ENCODE data around the gene AP2B1. TPM values are rescaled to one million over a fixed set of nuclear protein-coding genes. Genes with fewer than 3 reads are reported as not detected.

The AP2B1 gene
- total RNA-seq, 2 experiments from 2014 or later: 161 to 172 TPM

- CTCF ChIA-PET: interaction anchor here (2.5 to 4.5 kb wide), 2 partner anchors 15 to 119 kb away, joined by 9 to 15 read pairs; no protein-coding TSS in a partner anchor
- Mint-ChIP-seq H3K27ac (no peak overlapping the region), H3K27me3 (ENCODE audit: low read depth) (peaks cover 20% of the 10 kb centered on the region), H3K4me3 (peak overlapping the region; percentile 22), H3K4me1 (ENCODE audit: low read depth) (peaks cover 13% of the 10 kb centered on the region), H3K9me3 (ENCODE audit: insufficient read depth) (no peaks in the 10 kb centered on the region), H3K36me3 (ENCODE audit: low read depth) (peaks cover 21% of the 10 kb centered on the region)
- DNase-seq: no peak
- POLR2A ChIA-PET: interaction anchor here (1.0 kb wide), 1 partner anchor 491 kb away, joined by 3 read pairs; no protein-coding TSS in a partner anchor
- no peak for ATAC-seq
Measured at GRCh38 chr17:35731917-35732805, 145.0 kb downstream of the AP2B1 start.

GRCh38 chr17:35732806-35733136, 145.6 kb downstream of the AP2B1 start:
- Mint-ChIP-seq H3K27ac (no peak overlapping the region), H3K27me3 (ENCODE audit: low read depth) (peaks cover 20% of the 10 kb centered on the region), H3K4me3 (no peak overlapping the region), H3K4me1 (ENCODE audit: low read depth) (peaks cover 13% of the 10 kb centered on the region), H3K9me3 (ENCODE audit: insufficient read depth) (no peaks in the 10 kb centered on the region), H3K36me3 (ENCODE audit: low read depth) (peaks cover 17% of the 10 kb centered on the region)
- ATAC-seq (no peak), DNase-seq (no peak)
- POLR2A ChIA-PET: no interaction called here
- CTCF ChIA-PET: no interaction called here

GRCh38 chr17:35733366-35733765, 146.2 kb downstream of the AP2B1 start:
- H3K9me3 Mint-ChIP-seq (ENCODE audit: insufficient read depth): no peaks in the 10 kb centered on the region
- H3K4me1 Mint-ChIP-seq (ENCODE audit: low read depth): peaks cover 13% of the 10 kb centered on the region
- DNase-seq (no peak), ATAC-seq (no peak)
- H3K27ac Mint-ChIP-seq: no peak overlapping the region
- ChIA-PET CTCF (no interaction called here), POLR2A (interaction anchor here (0.6 kb wide), 1 partner anchor 749 kb away, joined by 3 read pairs; no protein-coding TSS in a partner anchor)
- no peak overlapping the region for H3K4me3 Mint-ChIP-seq
- H3K36me3 Mint-ChIP-seq (ENCODE audit: low read depth): peaks cover 12% of the 10 kb centered on the region
- peaks cover 20% of the 10 kb centered on the region for H3K27me3 Mint-ChIP-seq (ENCODE audit: low read depth)

GRCh38 chr17:35734396-35734795, 147.3 kb downstream of the AP2B1 start:
- Mint-ChIP-seq H3K9me3 (ENCODE audit: insufficient read depth) (no peaks in the 10 kb centered on the region), H3K27me3 (ENCODE audit: low read depth) (peaks cover 24% of the 10 kb centered on the region), H3K36me3 (ENCODE audit: low read depth) (peaks cover 9% of the 10 kb centered on the region), H3K4me1 (ENCODE audit: low read depth) (peaks cover 13% of the 10 kb centered on the region), H3K27ac (no peak overlapping the region), H3K4me3 (no peak overlapping the region)
- ChIA-PET POLR2A (no interaction called here), CTCF (no interaction called here)
- DNase-seq: no peak
- ATAC-seq: no peak

- DNase-seq (no peak), ATAC-seq (no peak)
- POLR2A ChIA-PET: no interaction called here
- Mint-ChIP-seq H3K27ac (no peak overlapping the region), H3K36me3 (ENCODE audit: low read depth) (peaks cover 9% of the 10 kb centered on the region), H3K4me3 (no peak overlapping the region), H3K9me3 (ENCODE audit: insufficient read depth) (no peaks in the 10 kb centered on the region), H3K4me1 (ENCODE audit: low read depth) (peaks cover 13% of the 10 kb centered on the region), H3K27me3 (ENCODE audit: low read depth) (peaks cover 31% of the 10 kb centered on the region)
- CTCF ChIA-PET: interaction anchor here (0.7 to 1.1 kb wide), 2 partner anchors 12 to 121 kb away, joined by 3 read pairs; no protein-coding TSS in a partner anchor
Measured at GRCh38 chr17:35735036-35735805, 148.1 kb downstream of the AP2B1 start.

- no peak overlapping the region for H3K27ac Mint-ChIP-seq
- DNase-seq (no peak), ATAC-seq (no peak)
- H3K36me3 Mint-ChIP-seq (ENCODE audit: low read depth): no peaks in the 10 kb centered on the region
- H3K4me1 Mint-ChIP-seq (ENCODE audit: low read depth): peaks cover 6% of the 10 kb centered on the region
- peaks cover 27% of the 10 kb centered on the region for H3K27me3 Mint-ChIP-seq (ENCODE audit: low read depth)
- H3K4me3 Mint-ChIP-seq: no peak overlapping the region
- ChIA-PET CTCF (interaction anchor here (1.1 kb wide), 1 partner anchor 11 kb away, joined by 3 read pairs; no protein-coding TSS in a partner anchor), POLR2A (no interaction called here)
- no peaks in the 10 kb centered on the region for H3K9me3 Mint-ChIP-seq (ENCODE audit: insufficient read depth)
Measured at GRCh38 chr17:35736236-35736635, 149.1 kb downstream of the AP2B1 start.

- H3K36me3 Mint-ChIP-seq (ENCODE audit: low read depth): no peaks in the 10 kb centered on the region
- ChIA-PET POLR2A (interaction anchor here (0.6 kb wide), 2 partner anchors 11 to 25 kb away, joined by 3 to 5 read pairs; no protein-coding TSS in a partner anchor), CTCF (interaction anchor here (0.9 to 2.2 kb wide), 3 partner anchors 9 to 26 kb away, joined by 5 to 14 read pairs (median 7); no protein-coding TSS in a partner anchor)
- peaks cover 7% of the 10 kb centered on the region for H3K4me1 Mint-ChIP-seq (ENCODE audit: low read depth)
- peaks cover 27% of the 10 kb centered on the region for H3K27me3 Mint-ChIP-seq (ENCODE audit: low read depth)
- H3K9me3 Mint-ChIP-seq (ENCODE audit: insufficient read depth): no peaks in the 10 kb centered on the region
- ATAC-seq (no peak), DNase-seq (no peak)
- no peak overlapping the region for H3K4me3 Mint-ChIP-seq
- no peak overlapping the region for H3K27ac Mint-ChIP-seq
Measured at GRCh38 chr17:35738519-35739133, 151.5 kb downstream of the AP2B1 start.

- POLR2A ChIA-PET: interaction anchor here (0.5 to 1.1 kb wide), 3 partner anchors 12 to 1205 kb away, joined by 3 read pairs; partner anchors contain the start of gene TAF15
- H3K27ac Mint-ChIP-seq: no peak overlapping the region
- peaks cover 29% of the 10 kb centered on the region for H3K27me3 Mint-ChIP-seq (ENCODE audit: low read depth)
- DNase-seq (no peak), ATAC-seq (no peak)
- H3K36me3 Mint-ChIP-seq (ENCODE audit: low read depth): no peaks in the 10 kb centered on the region
- peaks cover 7% of the 10 kb centered on the region for H3K4me1 Mint-ChIP-seq (ENCODE audit: low read depth)
- no peak overlapping the region for H3K4me3 Mint-ChIP-seq
- CTCF ChIA-PET: interaction anchor here (1.2 to 2.2 kb wide), 3 partner anchors 24 to 127 kb away, joined by 4 to 14 read pairs (median 5); no protein-coding TSS in a partner anchor
- H3K9me3 Mint-ChIP-seq (ENCODE audit: insufficient read depth): no peaks in the 10 kb centered on the region
Measured at GRCh38 chr17:35740216-35740615, 153.1 kb downstream of the AP2B1 start.

- peaks cover 7% of the 10 kb centered on the region for H3K4me1 Mint-ChIP-seq (ENCODE audit: low read depth)
- CTCF ChIA-PET: interaction anchor here (1.4 to 2.2 kb wide), 3 partner anchors 23 to 128 kb away, joined by 3 to 14 read pairs (median 6); no protein-coding TSS in a partner anchor
- DNase-seq (peak; percentile 34), ATAC-seq (peak; percentile 60)
- peaks cover 29% of the 10 kb centered on the region for H3K27me3 Mint-ChIP-seq (ENCODE audit: low read depth)
- POLR2A ChIA-PET: interaction anchor here (0.6 kb wide), 1 partner anchor 13 kb away, joined by 3 read pairs; no protein-coding TSS in a partner anchor
- no peaks in the 10 kb centered on the region for H3K36me3 Mint-ChIP-seq (ENCODE audit: low read depth)
- no peak overlapping the region for H3K27ac Mint-ChIP-seq
- H3K4me3 Mint-ChIP-seq: peak overlapping the region; percentile 49
- no peaks in the 10 kb centered on the region for H3K9me3 Mint-ChIP-seq (ENCODE audit: insufficient read depth)
Measured at GRCh38 chr17:35740997-35741931, 154.1 kb downstream of the AP2B1 start.

- Mint-ChIP-seq H3K4me3 (no peak overlapping the region), H3K27me3 (ENCODE audit: low read depth) (peaks cover 29% of the 10 kb centered on the region), H3K9me3 (ENCODE audit: insufficient read depth) (no peaks in the 10 kb centered on the region), H3K27ac (no peak overlapping the region), H3K4me1 (ENCODE audit: low read depth) (peaks cover 7% of the 10 kb centered on the region), H3K36me3 (ENCODE audit: low read depth) (no peaks in the 10 kb centered on the region)
- DNase-seq: no peak
- ATAC-seq: no peak
- ChIA-PET CTCF (interaction anchor here (1.4 to 1.6 kb wide), 2 partner anchors 62 to 129 kb away, joined by 3 to 6 read pairs; no protein-coding TSS in a partner anchor), POLR2A (no interaction called here)
Measured at GRCh38 chr17:35742496-35742895, 155.4 kb downstream of the AP2B1 start.

Measured in activated CD8-positive, alpha-beta T cell treated with anti-CD3 and anti-CD28 coated beads, Interleukin-2, amount 10 ng/mL, durations not matched to agents 7 days and 5 days (primary cell).